Measurements from ENCODE around the gene CCDC9B. TPM values are rescaled to one million over a fixed set of nuclear protein-coding genes. Genes with fewer than 3 reads are reported as not detected.
A peak's percentile ranks its signal among the peaks of the same experiment; 100 is the strongest.

The CCDC9B gene
- total RNA-seq, 1 donor from 2014 or later: 155 TPM

DNA sequence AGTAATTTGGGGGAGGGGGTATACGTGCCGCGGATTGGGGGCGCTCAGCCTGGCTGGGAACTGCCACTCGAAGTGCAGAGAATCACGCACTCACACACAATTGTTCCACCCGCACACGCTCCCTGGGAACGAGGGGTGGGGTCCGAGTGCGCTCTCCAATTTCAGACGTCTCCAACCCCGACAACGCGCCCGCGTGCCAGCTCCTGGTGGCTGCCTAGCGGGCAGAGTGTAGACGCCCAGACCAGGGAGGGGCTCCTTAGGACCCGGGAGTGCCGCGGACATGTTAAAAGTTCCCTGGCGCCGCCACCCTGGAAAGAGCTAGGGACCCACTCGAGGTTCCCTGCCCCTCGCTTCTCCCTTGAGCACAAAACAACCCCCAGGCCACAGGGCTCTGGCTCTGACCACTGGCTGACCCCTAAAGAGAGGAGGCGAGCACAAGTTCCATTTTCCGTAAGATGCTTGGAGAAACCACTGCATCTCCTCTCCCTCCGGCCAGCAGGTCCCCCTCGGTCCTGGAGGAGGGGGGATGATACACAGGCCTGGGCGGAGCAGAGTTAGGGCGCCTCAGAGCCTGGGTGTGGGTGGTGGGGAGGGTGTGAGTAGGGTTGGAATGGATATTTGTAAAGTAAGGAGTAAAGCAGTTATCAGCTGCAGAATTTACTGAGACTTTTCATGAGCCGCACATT, 57.0 kb downstream of the CCDC9B start:
- no peak for DNase-seq
- intact Hi-C loops (cut with micrococcal nuclease): loop anchor here (10.0 kb wide), 1 partner anchor 141 kb away; no protein-coding TSS in a partner anchor
- Histone ChIP-seq H3K9me3 (replicated peaks) (no peaks in the 10 kb centered on the region), H3K27me3 (ENCODE audit: low read depth) (peaks cover 62% of the 10 kb centered on the region), H3K4me3 (peak overlapping the region; percentile 68), H3K4me1 (peaks cover 59% of the 10 kb centered on the region), H3K27ac (replicated peaks) (no peak overlapping the region), H3K36me3 (no peaks in the 10 kb centered on the region)
- TF ChIP-seq, protein P1, sequence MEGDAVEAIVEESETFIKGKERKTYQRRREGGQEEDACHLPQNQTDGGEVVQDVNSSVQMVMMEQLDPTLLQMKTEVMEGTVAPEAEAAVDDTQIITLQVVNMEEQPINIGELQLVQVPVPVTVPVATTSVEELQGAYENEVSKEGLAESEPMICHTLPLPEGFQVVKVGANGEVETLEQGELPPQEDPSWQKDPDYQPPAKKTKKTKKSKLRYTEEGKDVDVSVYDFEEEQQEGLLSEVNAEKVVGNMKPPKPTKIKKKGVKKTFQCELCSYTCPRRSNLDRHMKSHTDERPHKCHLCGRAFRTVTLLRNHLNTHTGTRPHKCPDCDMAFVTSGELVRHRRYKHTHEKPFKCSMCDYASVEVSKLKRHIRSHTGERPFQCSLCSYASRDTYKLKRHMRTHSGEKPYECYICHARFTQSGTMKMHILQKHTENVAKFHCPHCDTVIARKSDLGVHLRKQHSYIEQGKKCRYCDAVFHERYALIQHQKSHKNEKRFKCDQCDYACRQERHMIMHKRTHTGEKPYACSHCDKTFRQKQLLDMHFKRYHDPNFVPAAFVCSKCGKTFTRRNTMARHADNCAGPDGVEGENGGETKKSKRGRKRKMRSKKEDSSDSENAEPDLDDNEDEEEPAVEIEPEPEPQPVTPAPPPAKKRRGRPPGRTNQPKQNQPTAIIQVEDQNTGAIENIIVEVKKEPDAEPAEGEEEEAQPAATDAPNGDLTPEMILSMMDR (IDR thresholded peaks at IDR 0.05; ENCODE audit: borderline replicate concordance): no peak

DNA sequence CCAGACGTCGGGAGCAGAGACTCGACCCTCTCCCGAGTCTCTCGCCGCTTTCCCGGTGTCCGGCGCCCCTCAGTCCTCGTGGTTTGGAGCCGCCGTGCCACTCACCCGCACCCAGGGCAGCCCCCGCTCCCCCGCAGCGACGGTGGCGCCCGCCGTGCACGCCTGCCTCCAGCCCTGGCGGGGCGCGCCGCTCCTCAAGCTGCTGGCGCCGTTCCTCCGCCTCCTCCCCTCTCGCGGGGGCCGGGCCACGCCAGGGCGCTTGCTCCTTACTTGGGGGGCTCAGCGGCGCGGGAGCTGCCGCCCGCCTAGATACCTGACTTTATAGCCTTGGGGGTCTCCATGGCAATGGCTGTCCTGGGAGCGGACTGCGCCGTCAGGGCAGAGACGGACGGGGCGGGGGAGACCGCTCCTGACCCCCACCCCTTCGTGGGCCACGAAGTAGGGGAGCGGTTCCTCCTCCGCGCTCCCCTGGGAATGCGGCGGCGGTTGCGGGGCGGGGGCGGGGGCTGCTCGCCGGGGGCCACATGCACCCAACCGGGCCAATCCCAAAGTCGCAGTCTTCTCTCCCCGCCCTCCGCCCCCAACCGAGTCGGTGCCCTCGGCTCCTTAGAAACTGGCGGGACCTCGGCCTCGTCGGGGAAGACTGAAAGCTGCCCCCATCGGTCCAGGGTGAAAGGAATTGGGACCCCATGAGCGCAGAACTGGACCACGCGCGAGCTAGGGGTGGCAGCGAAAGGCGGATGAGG, 57.7 kb downstream of the CCDC9B start, which contains the start of gene ANKRD63:
Gene ANKRD63 (minus strand): TSS at position 196 of the 746 bp plus-strand sequence. CDS start 478 bp downstream, outside the sequence.
- Histone ChIP-seq H3K27ac (replicated peaks) (no peak within 1 kb of the TSS), H3K27me3 (ENCODE audit: low read depth) (peaks cover 69% of the 10 kb centered on the region), H3K9me3 (replicated peaks) (no peaks in the 10 kb centered on the region), H3K36me3 (no peaks in the 10 kb centered on the region), H3K4me1 (peaks cover 61% of the 10 kb centered on the region), H3K4me3 (peak within 1 kb of the TSS; percentile 68)
- TF ChIP-seq, protein P1 (IDR thresholded peaks at IDR 0.05; ENCODE audit: borderline replicate concordance): no peak
- no peak for DNase-seq
- intact Hi-C loops (cut with micrococcal nuclease): loop anchor here (10.0 kb wide), 1 partner anchor 142 kb away; no protein-coding TSS in a partner anchor

DNA sequence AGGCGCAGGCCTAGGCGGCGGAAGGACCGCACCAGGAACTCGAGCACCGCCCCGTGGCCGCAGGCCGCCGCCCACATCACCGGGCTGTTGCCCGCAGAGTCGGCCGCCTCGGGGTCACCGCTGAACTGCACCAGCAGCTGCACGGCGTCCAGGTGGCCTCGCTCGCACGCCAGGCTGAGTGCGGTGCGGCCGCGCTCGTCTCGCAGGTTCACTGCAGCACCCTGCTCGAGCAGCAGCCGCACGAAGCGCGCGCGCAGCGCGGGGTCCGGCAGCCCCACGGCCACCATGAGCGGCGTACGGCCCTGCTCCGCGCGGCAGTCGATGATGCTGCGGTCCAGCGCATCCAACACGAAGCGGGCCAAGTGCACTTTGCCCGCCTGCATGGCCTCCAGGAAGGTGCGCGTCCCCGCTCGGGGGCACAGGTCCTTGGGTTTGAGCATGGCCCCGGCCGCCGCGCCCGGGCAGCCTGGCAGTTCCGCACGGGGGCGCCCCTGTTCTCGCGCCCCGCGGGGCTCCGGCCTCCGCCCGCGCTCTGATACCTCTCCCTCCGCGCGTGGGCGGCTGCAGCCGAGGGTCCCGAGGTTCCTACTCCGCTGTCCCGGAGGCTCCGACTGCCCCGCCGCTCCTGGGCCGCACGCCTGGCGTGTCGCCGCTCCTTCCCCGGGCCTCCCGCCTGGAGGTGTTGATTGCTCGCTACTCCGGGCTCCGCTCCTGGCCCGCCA, 58.4 kb downstream of the CCDC9B start:
- Histone ChIP-seq H3K27me3 (ENCODE audit: low read depth) (peaks cover 76% of the 10 kb centered on the region), H3K27ac (replicated peaks) (no peak overlapping the region), H3K4me1 (peaks cover 62% of the 10 kb centered on the region), H3K36me3 (no peaks in the 10 kb centered on the region), H3K4me3 (peak overlapping the region; percentile 68), H3K9me3 (replicated peaks) (no peaks in the 10 kb centered on the region)
- TF ChIP-seq, protein P1 (IDR thresholded peaks at IDR 0.05; ENCODE audit: borderline replicate concordance): peak; percentile 55
- DNase-seq: peak; percentile 44
- intact Hi-C loops (cut with micrococcal nuclease): loop anchor here (10.0 kb wide), 1 partner anchor 142 kb away; no protein-coding TSS in a partner anchor

DNA sequence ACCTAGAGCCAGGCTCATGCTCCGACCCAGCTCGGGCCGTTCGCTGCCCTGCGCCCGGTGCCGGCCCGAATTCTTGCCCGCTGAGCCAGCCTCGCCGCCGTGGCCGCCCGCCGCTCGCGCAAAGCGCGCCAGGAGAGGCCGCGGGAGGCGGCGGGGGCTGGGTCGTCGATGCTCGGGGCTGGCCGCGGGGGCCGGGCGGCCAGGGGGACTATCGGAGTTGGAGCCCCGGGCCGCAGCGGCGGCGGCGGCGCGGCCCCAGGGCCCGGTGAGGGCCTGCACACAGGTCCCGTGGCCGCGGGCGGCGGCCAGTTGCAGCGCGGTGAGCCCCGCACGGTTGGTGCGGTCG, 59.0 kb downstream of the CCDC9B start:
- no peak overlapping the region for H3K27ac ChIP-seq (replicated peaks)
- H3K4me1 ChIP-seq: peaks cover 64% of the 10 kb centered on the region
- H3K4me3 ChIP-seq: peak overlapping the region; percentile 68
- TF ChIP-seq, protein P1 (IDR thresholded peaks at IDR 0.05; ENCODE audit: borderline replicate concordance): no peak
- no peaks in the 10 kb centered on the region for H3K9me3 ChIP-seq (replicated peaks)
- no peaks in the 10 kb centered on the region for H3K36me3 ChIP-seq
- DNase-seq: no peak
- intact Hi-C loops (cut with micrococcal nuclease): loop anchor here (10.0 kb wide), 1 partner anchor 143 kb away; no protein-coding TSS in a partner anchor
- H3K27me3 ChIP-seq (ENCODE audit: low read depth): peaks cover 80% of the 10 kb centered on the region

Other genes starting within 250 kb of the CCDC9B start
- gene BMF, start 232.1 kb downstream of the CCDC9B start, total RNA-seq: 3.1 TPM
- 0.85 TPM for gene BUB1B, start 179.9 kb downstream of the CCDC9B start, total RNA-seq
- gene PAK6, start 101.9 kb downstream of the CCDC9B start, total RNA-seq: 8.2 TPM
- not detected for gene ANKRD63, start 57.9 kb downstream of the CCDC9B start, total RNA-seq
- 8.5 TPM for gene PLCB2, start 33.0 kb downstream of the CCDC9B start, total RNA-seq
- 52.7 TPM for gene INAFM2, start 17.2 kb downstream of the CCDC9B start, total RNA-seq
- not detected for gene PHGR1, start 10.1 kb upstream of the CCDC9B start, total RNA-seq
- 3.0 TPM for gene DISP2, start 17.3 kb upstream of the CCDC9B start, total RNA-seq
- 9.0 TPM for gene KNSTRN, start 41.8 kb upstream of the CCDC9B start, total RNA-seq
- 106 TPM for gene IVD, start 64.9 kb upstream of the CCDC9B start, total RNA-seq
- 17.1 TPM for gene BAHD1, start 100.0 kb upstream of the CCDC9B start, total RNA-seq
- gene CHST14, start 130.0 kb upstream of the CCDC9B start, total RNA-seq: 8.4 TPM
- 24.1 TPM for gene CCDC32, start 224.1 kb upstream of the CCDC9B start, total RNA-seq
- 12.0 TPM for gene RPUSD2, start 228.4 kb upstream of the CCDC9B start, total RNA-seq